Skin epidermis (tissue), 12 donors: ENCODE measurements around the gene FNDC3B.

Experiments
- H3K27ac ChIP-seq, 21 experiments: fragments of 200-600 bp; sonication (generic) in 11 of 21; one replicate each; pipeline ENCODE4 v1.5.0; 2020; ENCODE audit warnings: mild to moderate bottlenecking in 3 of 21, inconsistent platforms in 2 of 21, moderate library complexity in 2 of 21
- H3K4me3 ChIP-seq, 7 experiments: fragments of 200-600 bp; sonication (generic) in 2 of 7; one replicate each; pipeline ENCODE4 v1.5.0; 2020; ENCODE audit warnings: inconsistent platforms in 2 of 7, mild to moderate bottlenecking in 2 of 7, moderate library complexity in 1 of 7

Gene FNDC3B

GRCh38 chr3:172376881-172377280, 337.5 kb downstream of the FNDC3B start:
- H3K4me3 ChIP-seq = no peak overlapping the region
- H3K27ac ChIP-seq = no peak overlapping the region

- Histone ChIP-seq H3K27ac (no peak overlapping the region), H3K4me3 (no peak overlapping the region)
Measured at GRCh38 chr3:172378439-172378838, 339.1 kb downstream of the FNDC3B start.

GRCh38 chr3:172379372-172379771, 340.0 kb downstream of the FNDC3B start:
- no peak overlapping the region for H3K4me3 ChIP-seq
- H3K27ac ChIP-seq = no peak overlapping the region

DNA sequence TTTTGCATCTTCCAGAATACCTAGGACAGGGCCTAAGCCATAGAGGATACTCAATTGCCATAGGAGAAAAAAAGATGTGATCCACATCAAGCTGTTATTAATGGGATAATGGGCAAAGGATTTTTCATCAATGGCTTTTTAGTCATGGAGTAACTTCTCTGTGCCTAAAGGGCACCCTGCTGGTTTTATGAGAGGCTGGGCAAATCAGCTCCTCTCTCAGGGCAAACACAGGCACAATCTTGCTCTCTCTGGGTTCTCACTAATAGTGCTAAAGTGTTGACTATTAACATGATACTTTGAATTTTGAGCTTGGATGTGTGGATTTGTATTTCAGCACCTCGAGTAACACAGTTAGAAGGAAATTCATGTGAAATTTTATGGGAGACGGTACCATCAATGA, 341.3 kb downstream of the FNDC3B start:
- no peak overlapping the region for H3K27ac ChIP-seq
- H3K4me3 ChIP-seq = no peak overlapping the region

- Histone ChIP-seq H3K4me3 (no peak overlapping the region), H3K27ac (no peak overlapping the region)
Measured at GRCh38 chr3:172383306-172383796, 344.0 kb downstream of the FNDC3B start.

DNA sequence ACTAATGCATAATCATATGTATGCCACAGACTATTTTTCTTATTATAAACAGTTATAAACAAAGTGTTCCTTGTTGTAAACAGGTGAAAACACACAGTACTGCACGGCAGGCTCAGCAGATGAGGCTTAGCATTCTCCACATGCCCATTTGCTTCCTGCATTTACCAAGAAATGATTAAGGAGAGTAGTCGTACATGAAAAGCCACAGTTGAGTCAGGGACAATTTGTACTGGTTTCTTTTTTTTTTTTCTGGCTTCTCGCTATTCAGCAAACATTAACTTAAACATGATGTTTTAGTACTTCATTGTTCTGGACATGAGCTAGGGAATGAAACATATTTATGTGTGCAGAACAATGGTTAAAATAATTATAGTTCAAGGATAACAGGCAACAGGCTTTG, 345.5 kb downstream of the FNDC3B start:
- H3K27ac ChIP-seq = no peak overlapping the region
- H3K4me3 ChIP-seq = no peak overlapping the region

- H3K27ac ChIP-seq = no peak overlapping the region
- no peak overlapping the region for H3K4me3 ChIP-seq
Measured at GRCh38 chr3:172387728-172388127, 348.4 kb downstream of the FNDC3B start.

DNA sequence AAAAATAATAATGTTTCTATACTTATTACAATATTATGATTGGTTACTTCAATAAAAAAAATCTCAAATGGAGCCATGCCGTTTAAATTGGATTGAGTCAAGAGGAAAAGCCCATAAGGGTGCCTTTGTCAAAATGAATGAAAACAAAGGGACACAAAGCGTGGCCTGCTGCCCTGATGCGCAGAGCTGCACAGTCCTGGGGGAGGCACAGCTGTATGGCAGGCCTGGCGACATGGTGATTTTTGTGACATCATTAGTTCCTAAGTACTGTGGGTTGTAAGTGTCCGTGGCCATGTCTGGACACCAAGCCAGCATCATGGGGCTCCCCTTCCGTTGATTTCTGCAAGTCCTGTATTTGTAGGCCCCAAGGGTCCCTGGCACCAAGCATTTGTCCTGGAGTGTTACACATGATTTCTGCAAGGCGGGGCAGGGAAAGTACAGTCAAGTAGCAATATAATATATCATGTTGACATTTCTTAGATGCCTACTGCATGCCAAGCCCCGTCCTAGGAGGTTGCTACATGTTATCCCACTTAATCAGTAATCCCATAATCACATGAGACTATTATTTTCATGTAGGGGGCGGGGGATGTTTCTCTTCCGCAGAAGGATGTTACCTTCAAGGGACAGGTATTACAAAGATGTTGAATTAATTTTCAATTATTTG, 349.2 kb downstream of the FNDC3B start:
- Histone ChIP-seq H3K4me3 (no peak overlapping the region), H3K27ac (no peak overlapping the region)

- Histone ChIP-seq H3K4me3 (no peak overlapping the region), H3K27ac (no peak overlapping the region)
Measured at GRCh38 chr3:172390792-172391191, 351.4 kb downstream of the FNDC3B start.

- no peak overlapping the region for H3K4me3 ChIP-seq
Measured at GRCh38 chr3:172391592-172392302, 352.4 kb downstream of the FNDC3B start.

GRCh38 chr3:172394692-172395091, 355.3 kb downstream of the FNDC3B start:
- Histone ChIP-seq H3K4me3 (no peak overlapping the region), H3K27ac (no peak overlapping the region)

More at GRCh38 chr3:172391592-172392302, 352.4 kb downstream of the FNDC3B start:
- no peak overlapping the region for H3K27ac ChIP-seq

DNA sequence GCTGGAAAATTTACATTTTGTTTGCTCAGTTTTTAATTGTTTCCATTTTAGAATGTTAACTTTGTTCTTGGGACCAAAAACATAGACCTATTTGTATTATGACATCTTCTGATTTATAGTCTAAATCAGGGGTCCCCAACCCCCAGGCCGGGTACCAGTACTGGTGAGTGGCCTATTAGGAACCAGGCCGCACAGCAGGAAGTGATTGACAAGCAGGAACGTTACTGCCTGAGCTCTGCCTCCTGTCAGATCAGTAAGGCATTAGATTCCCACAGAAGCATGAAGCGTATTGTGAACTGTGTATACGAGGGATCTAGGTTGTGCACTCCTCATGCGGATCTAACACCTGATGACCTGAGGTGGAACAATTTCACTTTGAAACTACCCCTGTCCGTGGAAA, 357.0 kb downstream of the FNDC3B start:
- H3K4me3 ChIP-seq = no peak overlapping the region
- H3K27ac ChIP-seq = no peak overlapping the region

DNA sequence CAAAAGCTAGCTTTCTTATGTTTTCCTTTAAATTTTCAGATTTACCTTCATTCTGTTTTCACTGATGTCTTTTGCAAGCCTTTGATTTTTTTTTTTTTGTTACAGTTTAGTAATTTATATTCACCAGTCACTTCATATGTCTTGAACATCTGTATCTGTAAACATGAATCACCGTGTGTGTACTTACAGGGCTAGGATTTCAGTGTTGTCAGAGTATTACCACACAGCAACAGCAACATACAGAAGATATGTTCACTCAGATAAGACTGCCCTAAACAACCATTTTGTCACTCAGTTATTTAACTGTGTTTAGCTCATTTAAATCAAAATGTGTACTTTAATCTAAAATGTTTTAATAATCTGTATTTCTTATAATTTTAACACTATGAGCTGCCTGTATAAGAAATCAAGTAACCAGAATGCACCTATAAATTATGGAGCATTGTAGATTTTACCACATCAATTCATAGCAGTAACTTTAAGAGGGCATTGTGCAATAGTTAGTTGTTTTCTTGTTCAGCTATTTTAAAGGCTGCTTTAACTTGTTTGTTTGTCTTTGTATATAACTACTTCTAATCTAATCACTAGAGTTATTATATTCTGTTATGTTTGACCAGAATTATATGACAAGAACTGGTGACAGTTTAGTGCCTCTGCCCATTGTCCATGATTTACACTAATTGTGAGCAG, 358.5 kb downstream of the FNDC3B start:
- no peak overlapping the region for H3K27ac ChIP-seq
- H3K4me3 ChIP-seq = no peak overlapping the region

DNA sequence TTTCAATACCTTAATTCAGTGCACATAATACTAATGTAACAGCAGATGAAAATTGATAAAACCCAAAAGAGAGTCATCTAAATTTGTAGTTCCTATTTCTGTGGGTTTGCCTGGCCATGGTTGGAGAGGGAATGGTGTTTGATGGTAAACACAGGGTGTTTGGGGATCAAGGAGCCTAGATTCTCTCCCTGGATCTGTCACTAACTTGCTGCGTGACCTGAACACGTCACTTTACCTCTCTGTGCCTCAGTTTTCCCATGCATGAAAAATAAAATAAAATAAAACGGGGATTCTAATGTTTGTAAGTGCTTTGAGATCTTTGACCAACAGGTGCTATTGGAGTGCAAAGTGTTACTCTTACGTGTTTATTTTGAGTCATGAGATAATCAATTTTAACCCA, 359.1 kb downstream of the FNDC3B start:
- no peak overlapping the region for H3K27ac ChIP-seq
- no peak overlapping the region for H3K4me3 ChIP-seq

DNA sequence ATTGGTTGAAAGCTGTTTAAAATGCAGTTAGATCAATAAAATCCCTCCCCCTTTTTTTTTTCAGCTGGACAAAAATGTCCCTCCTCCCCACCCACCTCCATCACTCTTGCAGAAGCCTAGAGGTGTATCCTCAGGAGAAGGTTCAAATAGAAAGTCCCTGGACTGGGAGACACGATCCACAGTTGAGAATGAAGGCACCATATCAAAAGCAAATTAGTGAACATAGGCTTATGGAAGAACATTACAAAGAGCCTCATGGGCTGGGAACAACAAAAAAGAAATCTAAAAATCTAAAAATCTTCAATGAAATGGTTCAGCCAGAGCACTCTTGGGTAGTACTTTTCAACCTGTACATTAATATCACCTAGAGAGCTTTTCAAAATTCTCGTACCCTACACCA, 362.7 kb downstream of the FNDC3B start:
- H3K4me3 ChIP-seq = no peak overlapping the region
- H3K27ac ChIP-seq = no peak overlapping the region

DNA sequence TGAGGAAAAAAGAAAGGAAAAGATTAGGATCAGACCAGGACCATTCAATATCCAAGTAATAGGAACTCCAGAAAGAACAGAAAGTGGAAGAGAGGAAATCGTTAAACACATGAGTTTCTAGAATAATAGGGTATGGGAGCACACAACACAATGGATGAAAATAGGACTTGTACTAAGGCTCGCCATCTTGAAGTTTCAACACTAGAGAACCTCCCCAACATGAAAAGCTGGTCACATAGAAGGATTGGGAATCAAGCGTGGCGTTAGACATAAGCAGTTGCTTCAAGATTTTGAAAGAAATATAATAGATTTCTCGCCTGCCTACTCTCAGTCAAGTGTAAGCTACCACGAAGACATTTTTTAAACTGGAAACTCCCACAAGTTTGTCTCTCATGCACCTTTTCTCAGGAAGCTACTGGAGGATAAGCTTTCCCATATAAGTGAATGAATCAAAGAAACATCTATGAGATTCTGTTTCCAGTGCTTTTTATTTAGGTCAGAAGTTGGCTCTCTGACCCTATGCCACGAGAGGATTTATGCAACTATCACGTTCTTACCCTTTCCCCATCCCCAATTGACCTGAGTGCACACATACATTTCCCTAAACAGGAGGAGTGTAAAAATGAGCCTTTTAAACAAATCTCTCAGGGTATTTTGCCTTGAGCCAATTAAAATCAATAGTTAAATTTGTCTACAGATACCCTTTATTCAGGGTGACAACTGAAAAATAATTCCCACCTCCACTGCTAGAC, 363.7 kb downstream of the FNDC3B start:
- Histone ChIP-seq H3K4me3 (no peak overlapping the region), H3K27ac (no peak overlapping the region)

- no peak overlapping the region for H3K4me3 ChIP-seq
- H3K27ac ChIP-seq = no peak overlapping the region
Measured at GRCh38 chr3:172404237-172404962, 365.0 kb downstream of the FNDC3B start.

- Histone ChIP-seq H3K4me3 (no peak overlapping the region), H3K27ac (no peak overlapping the region)
Measured at GRCh38 chr3:172405914-172406313, 366.5 kb downstream of the FNDC3B start.

GRCh38 chr3:172407872-172408271, 368.5 kb downstream of the FNDC3B start:
- Histone ChIP-seq H3K4me3 (no peak overlapping the region), H3K27ac (no peak overlapping the region)
